HG02642 (cell line): ENCODE data around the gene MB.

Experiments
- ATAC-seq: cut with Tn5 transposase; IDR thresholded peaks from one replicate; pipeline ENCODE4 v1.9.1; 2021; ENCODE audit warnings: mild to moderate bottlenecking; ENCODE audit not compliant: unreplicated experiment, poor library complexity

MB gene

DNA sequence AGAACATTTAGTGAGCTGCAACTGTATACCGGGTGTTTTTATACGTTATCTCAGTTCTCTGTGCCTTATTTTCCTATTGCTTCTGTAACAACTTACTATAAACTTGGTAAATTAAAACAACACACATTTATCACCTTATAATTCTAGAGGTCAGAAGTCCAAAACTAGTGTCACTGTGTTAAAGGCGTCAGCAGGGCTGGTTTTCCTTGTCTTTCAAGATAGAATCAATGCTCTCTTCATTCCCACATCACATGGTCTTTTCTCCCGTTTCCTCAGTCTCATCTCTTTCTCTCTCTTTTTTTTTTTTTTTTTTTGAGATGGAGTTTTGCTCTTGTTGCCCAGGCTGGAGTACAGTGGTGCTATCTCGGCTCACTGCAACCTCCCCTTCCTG, 36.1 kb downstream of the MB start:
- no peak for ATAC-seq

DNA sequence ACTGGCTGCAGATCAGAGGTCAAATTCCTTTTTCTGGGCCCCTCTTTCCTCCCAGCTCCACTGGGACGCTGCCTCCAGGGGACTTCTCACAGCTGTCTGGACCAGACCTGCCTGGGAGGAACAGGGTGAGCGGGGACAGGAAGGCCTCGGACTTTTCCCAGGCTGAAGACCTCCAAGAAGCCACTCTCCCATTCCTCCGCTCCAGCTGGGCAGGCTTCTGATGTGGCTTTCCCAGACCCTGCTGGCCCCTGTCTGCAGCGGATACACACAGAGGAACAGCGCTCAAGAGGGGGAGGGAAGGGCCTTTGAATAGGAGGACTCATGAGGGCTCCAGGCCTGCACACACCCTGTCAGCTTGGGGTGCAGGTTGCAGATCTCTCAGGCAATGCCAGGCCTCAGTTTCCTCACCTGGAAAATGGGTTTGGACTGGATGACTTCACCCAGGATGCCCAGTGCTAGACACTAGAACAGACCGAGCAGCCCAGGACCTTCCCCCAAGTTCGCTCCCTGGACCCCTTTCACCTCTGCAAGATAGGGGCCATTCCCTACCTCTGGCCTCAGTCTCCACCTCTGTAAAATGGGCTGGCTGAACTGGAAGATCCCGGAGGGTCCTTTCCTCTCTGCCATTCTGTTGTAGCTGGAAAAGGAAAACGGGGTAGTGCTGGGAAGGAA, 36.6 kb downstream of the MB start:
- no peak for ATAC-seq

DNA sequence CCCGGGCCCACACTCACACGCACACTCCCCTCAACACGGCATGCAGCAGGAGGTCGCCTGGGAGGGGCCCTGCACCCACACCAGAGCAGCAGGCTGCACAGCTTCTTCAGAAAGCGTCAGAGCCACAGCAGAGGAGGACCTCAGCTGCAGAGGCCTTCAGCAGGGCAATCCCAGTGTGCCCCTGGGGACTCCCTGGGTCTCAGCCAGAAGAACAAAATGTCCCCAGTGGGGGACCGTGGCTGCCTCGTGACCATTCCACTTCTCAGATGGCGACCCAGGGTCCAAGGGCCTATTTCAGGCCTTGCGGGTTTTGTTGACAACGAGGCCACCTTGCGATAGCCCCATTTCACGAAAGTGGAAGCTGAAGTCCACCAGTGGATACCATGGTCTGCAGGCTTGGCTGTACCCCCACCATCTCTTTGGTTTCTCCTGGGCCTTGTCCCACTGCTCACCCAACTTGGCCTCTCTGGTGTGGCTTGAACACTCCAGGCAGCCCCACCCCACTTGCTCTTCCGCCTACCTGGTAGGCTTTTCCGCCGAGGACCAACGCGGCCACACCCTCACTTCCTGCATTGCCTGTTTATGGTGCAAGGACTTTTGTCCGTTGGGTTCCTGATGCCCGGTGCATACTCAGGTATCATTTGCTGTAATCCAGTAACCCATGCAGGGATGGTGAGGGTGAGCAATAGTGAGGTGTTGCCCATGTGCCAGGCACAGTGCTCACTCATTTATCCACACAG, 38.1 kb downstream of the MB start:
- ATAC-seq, result no peak

DNA sequence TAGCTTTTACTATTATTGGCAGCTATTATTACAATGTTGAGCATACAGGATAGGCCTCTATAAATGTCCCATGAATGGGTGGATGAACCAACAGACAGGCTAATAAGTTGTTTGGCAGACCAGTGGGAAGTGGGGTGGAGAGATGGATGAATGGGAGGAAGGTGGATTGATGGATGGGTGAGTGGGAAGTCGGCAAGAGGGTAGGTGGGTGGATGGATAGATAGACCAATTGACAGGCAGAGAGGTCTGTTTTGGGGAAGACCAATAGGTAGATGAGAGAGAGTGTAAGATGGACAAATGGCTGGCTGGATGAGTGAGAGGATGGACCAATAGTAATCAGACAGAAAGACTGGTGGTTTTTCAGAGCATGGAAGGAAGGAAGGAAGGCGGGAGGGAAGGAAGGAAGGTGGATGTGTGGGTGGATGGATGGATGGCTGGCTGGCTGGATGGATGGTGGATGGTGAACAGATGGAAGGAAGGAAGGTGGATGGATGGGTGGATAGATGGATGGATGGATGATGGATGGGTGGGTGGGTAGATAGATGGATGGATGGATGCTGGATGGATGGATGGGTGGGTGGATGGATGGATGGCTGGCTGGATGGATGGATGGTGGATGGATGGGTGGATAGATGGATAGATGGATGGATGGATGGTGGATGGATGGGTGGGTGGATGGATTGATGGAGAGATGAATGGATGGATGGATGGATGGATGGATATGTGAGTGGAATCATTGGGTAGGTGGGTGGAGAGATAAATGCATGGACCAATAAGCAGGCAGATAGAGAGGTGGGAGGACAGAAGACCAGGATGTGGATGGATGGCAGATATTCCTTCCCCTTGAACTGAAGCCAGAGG, 39.1 kb downstream of the MB start:
- ATAC-seq, result no peak

DNA sequence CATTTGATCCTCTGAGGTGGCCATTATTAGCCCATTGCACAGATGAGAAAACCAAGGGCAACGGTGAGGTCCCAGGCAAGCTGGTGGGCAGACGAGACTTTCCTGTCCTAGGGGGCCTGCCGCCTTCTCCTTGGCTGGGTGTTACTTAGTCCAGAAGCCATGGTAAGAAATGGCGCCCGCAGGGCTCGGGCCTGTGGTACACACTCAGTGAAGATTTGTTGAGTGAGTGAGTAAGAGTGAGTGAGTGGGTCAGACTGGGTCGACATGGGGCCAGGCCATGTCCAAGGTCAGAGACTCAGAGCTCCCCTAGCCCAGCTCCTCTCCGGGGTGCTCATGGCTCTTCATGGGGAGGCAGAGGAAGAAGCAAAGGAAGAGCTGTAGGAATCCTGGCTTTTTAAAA, 40.5 kb downstream of the MB start:
- ATAC-seq, result no peak

DNA sequence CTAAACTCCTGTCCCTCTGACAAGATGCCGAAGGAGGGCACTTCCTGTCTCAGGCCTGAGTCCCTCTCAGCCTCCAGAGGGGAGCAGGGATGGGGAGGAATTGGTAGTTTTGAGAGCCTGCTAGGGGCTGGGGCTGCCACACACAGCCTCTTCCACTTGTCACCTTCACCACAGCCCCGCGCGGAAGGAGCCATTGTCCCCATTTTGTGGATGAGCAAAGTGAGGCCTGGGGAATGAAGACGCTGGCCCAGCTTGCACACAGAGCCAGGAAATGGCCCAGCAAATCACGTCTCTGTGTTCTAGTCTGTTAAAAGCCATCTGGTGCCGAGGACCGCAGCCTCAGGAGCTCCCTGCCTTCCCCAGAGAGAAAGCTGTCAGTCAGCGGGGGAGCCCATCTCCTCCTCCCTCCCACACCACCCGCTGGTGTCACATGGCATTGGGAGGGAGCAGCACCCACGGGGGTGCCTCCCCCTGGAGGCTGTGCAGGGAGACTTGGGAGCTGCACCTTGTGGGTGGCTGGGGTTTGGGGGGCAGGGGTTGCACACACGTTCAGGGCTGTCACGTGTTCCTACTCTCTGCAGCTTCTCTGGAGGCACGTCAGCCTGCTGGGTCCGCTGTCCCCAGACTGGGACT, 41.9 kb downstream of the MB start:
- ATAC-seq, result no peak

DNA sequence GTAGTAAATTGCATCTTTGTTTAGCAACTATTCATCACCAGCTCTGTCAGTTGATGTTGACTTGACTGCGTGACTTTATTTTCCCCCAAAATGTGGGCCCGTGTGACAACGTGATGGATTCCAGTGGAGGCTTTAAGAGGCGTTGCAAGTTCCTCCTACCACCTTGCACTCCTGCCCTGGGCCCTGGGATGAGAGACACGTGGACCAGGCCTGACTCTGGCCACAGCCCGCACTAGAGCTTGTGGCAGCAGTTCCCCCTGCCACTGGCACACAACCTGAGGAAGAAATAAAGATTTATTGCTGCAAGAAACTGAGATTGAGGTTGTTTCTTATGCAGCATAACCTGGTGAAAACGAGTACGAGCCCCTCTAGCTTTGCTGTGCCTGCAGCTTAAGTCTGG, 44.6 kb downstream of the MB start:
- ATAC-seq, result no peak

DNA sequence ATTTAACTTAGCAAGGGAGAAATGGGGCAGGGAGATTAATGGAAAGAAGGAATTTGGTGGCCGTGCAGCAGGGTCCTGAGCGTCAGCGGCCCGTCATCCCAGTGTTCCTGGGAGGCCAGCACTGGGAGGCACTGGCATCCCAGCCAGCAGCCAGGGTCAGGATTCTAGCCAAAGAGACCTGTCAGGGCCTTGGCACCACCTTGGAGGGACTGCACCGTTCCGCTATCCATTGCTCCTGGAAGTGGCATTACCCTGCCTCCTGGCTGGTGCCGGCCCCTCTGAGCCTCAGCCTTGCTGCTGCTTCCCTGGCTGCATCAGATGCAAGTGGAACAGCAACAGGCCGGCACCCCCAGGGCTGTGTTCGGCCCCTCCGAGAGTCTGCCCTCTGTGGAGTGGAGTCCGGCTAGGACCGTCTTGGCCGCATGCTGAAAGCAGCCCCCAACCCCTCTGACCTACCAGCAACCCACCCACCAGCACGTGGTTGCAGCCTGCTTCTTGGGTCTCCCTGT, 46.4 kb downstream of the MB start:
- no peak for ATAC-seq

DNA sequence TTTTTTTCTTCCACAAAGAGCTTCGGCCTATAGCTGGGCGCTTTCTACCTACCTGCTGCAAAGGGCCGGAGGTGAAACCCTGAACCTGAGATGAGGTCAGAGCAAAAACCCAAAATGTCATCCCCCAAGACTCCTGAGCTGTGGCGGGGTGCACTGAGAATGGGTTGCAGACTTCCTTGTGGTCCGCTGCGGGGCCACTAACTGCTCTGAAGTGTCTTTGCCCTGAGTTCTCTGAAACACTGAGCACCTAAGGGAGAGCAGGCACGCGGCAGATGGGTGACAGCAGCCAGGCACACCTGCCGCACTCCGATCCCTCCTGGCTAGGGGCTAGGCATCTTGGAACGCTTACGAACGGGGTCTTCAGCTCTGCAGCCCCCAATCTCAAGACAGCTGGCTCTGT, 47.2 kb downstream of the MB start:
- ATAC-seq, result no peak

DNA sequence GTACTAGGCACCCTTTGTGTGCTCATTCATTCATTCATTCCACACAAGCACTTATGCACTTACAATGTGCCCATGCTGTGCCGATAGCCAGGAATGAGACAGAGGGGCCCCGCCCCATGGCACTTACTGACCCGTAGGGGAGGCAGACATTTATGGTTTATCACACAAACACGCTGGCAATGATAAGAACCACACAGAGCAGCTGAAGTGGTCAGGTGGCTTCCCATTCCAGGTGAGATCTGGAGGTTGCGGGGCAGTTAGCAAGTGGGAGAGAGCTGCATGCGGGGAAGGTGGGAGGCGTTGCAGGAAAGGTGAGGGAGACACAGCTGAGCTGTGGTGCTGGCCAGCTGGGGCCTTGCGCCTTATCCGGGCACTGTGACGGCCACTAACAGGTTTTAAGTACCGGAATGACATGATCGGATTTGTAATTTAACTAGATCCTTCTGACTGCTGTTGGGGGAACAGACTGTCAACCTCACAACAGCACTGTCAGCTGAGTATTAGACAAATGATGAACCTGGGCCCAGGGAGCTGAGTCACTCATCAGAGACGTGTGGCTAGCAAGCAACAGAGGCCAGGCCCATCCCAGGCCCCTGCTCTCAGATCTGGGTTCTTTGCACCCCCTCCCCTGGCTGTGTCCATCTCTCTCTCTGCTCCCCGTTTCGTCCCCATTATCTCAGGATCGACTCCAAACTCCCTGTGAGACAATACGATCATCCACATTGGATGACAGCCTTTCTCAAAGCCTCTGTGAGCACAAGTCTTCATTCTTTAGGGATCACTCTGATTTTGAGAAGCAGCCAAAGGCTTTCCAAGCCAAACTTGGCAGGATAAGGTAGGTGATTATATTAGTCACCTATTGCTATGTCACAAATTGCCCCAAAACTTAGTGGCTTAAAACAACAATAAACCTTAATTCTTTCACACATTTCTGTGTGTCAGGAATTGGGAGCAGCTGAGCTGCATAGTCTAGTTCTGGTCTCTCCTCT, 48.1 kb downstream of the MB start:
- no peak for ATAC-seq

DNA sequence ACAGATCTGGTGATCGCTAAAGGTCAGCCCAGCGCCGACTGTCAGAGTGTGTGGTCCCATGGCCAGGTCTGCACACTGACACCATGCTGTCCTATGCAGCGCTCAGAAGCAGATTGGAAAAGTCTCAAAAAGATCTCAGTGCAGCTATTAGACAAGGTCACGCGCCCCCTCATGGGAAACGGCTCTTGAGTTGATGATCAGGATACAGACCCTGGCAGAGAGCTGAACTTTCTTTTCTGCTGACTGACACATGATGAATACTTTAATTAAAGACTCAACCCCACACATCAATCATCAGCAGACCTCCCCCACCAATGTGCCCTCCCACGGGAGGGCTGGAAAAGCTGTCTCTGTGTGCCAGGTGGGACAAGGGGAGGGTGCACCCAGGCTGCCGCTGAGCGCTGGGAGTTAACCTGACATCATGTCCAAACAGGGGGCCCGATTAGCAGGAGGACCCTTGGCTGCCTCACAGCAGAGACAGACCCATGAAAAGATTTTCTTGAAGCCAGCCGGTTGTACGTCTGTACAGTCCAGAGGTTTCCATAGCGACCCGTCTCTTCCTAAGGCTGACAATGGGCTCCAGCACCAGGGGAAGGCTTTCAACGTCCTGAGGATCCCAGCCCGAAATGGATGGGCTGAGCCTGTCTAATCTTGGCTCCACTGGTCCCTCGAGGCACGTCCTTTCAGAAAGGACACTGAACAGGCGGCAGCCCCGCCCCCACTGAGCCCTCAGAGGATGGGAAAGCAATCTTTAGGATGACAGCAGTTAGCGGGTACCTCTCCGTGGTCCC, 49.6 kb downstream of the MB start:
- no peak for ATAC-seq

DNA sequence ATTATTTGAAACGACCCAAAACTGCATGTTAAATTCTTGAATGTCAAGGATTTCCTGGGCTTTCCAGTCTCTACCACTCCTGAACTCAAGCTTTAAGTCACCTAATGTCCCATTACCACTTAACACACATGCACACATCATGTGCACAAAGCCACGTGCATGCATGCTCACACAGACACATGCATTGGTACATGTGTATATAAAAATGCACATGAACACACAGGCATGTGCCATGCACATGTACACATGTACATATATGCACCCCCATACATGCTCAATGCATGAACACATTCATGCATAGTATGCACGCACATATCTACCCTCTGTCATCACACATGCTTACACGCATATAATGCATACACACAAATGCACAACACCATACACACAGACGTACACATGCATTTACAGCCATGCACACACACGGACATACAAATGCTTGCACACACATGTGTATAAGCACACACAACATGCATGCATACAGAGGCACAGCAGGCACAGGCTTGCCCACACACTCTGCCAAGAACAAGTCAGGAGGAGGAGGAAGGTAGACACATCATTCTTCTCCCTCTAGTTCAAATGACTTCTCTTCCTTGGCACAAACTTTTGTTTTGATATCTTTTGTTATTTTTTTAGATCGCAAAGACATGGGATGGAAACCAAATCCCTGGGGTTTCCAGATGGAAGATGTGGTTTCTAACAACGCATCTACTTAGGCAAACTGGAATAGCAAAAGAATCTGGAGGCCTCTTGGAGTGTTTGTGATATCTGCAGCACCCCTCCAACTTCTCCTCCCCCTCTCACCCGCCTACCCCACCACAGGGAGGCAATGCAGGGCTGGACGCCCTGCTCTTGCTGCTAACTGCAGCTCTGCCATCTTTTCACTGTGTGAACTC, 51.9 kb downstream of the MB start:
- no peak for ATAC-seq

DNA sequence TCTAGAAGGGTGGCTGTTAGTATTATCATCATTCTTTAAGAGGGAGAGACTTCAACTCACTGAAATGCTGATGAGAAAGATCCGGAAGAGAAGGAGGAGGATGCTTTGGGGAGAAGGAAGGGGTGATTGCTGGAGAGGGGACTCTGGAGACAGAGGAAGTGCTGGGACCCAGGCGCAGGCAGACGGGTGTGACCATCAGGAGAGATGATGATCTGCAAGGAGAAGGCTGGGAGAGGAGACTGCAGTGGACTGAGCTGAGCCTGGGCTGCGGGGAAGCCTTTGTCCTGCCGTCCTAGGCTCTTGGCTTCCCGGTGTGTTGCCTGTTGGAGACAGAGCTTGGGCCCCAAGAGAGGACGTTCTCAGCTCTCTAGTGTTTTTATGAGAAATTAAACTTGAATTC, 53.9 kb downstream of the MB start:
- ATAC-seq, result no peak

DNA sequence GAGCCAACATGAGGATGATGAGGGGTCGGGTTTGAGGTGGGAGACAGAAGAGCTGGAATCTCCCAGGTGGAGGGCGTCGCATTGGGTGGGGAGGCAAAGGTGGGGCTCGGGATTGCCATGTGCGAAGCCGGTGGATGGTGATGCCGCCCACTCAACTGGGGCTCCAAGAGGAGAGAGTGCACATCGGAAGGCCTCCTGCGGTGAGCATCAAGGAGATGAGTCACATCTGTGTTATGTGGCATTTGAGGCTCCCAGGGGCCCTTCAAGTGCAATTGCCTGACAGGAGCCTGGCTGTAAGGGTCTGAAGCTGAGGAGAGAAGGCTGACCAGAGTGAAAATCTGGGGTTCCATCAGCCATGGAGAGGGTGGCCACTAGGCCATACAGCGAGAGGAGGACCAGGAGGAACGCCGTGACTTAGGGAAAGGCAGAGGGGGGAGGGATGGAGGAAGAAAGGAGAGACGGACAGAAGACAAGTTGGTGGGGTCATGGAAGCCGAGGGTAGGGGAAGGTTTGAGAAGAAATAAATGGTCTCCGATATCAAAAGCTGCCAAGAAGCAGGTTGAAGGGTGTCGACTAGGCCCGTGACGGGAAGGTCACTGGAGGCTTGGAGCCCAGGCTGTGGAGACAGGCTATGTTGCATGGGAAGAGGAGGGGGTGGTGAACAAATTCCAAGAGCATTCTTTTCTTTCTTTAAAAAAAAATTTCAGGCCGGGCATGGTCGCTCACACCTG, 55.2 kb downstream of the MB start:
- no peak for ATAC-seq

DNA sequence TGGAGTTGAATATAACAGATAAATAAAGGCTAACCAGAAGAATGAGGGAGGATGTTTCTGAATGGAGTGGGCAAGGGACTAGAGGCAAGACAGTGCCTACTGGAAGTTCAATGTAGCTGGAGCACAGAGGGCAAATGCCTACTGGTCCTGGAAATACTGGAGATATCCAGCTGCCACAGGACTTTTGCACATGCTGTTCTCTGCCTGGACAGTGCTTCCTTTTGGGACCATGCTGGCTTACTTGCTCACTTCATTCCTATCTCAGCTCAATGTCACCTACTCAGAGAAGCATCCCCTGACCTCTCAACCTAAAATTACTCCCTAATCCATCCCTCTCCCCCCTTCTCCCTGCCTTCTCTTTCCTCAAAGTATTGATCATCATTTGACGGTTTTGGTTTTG, 56.3 kb downstream of the MB start:
- ATAC-seq, result no peak

DNA sequence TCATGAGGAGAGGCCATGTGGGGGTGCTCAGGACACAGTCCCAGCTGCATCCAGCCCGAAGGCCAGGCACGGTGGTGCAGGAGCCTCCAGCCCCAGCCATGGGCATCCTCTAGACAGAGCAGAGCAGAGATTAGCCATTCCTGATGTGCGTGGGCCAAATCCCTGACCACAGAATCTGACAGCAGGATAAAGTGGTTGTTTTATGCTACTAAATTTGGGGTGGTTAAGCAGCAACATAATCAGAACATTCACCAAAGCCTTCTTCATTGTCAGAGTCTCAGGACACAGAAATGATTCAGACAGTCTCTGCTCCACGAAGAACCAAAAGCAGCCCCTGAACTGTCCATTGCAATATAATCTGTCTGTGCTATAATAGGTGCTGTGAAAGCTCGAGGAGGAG, 56.8 kb downstream of the MB start:
- ATAC-seq, result no peak

DNA sequence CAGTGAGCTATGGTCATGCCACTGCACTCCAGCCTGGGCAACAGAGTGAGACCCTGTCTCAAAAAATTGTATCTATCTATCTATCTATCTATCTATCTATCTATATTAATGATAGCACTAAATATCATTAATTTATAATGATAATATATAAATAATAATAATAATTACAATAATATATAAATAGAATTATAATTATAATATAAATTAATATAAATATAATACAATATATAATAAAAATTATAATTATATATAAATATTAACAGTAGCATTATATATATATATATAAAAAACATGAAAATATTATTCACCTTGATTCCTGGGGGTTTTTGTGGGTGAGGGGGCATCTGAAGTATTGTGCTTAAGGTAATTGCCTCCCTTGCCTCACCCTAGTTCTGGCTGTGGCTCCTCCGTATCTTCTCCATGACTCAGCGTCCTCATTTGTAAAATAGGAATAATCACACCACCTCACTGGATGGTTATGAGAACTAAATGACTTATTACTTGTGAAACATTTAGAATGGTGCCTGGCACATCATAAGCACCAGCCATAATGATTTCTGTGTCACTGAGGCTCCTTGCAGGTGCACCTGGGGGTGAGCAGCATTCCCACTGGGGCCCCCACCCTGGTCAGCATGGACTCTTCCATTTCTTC, 57.6 kb downstream of the MB start:
- no peak for ATAC-seq
